SJCRH30 (cell line): Measurements from ENCODE around the gene SMIM1. TPM values are rescaled to one million over a fixed set of nuclear protein-coding genes. Genes with fewer than 3 reads are reported as not detected.

Experiments used
- DNase-seq, 2 experiments: peaks; one replicate each; pipeline ENCODE4 v3.0.0-alpha.2; 2015 to 2020
- H3K27ac ChIP-seq: fragments of 250-450 bp; sonication (Bioruptor Pico); 2 replicates; pipeline ENCODE4 v1.5.1; 2020; ENCODE audit warnings: mild to moderate bottlenecking, moderate library complexity
- H3K27me3 ChIP-seq: fragments of 250-450 bp; sonication (Bioruptor Pico); 2 replicates; pipeline ENCODE4 v1.5.1; 2020; ENCODE audit warnings: mild to moderate bottlenecking, moderate library complexity
- H3K36me3 ChIP-seq: fragments of 250-450 bp; sonication (Bioruptor Pico); 2 replicates; pipeline ENCODE4 v1.5.1; 2020; ENCODE audit warnings: mild to moderate bottlenecking, moderate library complexity
- H3K4me1 ChIP-seq: fragments of 250-450 bp; sonication (Bioruptor Pico); 2 replicates; pipeline ENCODE4 v1.5.1; 2020; ENCODE audit warnings: mild to moderate bottlenecking, moderate library complexity
- H3K4me3 ChIP-seq: fragments of 250-450 bp; sonication (Bioruptor Pico); 2 replicates; pipeline ENCODE4 v1.5.1; 2020; ENCODE audit warnings: mild to moderate bottlenecking, moderate library complexity
- H3K9me3 ChIP-seq: fragments of 250-450 bp; sonication (Bioruptor Pico); replicated peaks from 2 replicates; pipeline ENCODE4 v1.5.1; 2020; ENCODE audit warnings: mild to moderate bottlenecking, moderate library complexity
- total RNA-seq: library from RNA; depleted of rRNA; stranded (reverse); fragments of >200 nt; shearing (Covaris generic); gene quantifications from 2 replicates; pipeline ENCODE4 v1.2.3, GENCODE V29; 2014; rRNA removed

SMIM1 gene
- total RNA-seq, 1 experiment from 2014 or later, result not detected

GRCh38 chr1:3820316-3820715, 47.8 kb downstream of the SMIM1 start:
- Histone ChIP-seq H3K36me3 (peaks cover 4% of the 10 kb centered on the region; the same call in 1 of the 2 replicates), H3K9me3 (no peaks in the 10 kb centered on the region), H3K27ac (no peak overlapping the region; the same call in 1 of the 2 replicates), H3K27me3 (no peaks in the 10 kb centered on the region), H3K4me1 (no peaks in the 10 kb centered on the region), H3K4me3 (no peak overlapping the region)
- DNase-seq, result no peak

GRCh38 chr1:3821004-3821403, 48.5 kb downstream of the SMIM1 start:
- Histone ChIP-seq H3K27me3 (no peaks in the 10 kb centered on the region), H3K9me3 (no peaks in the 10 kb centered on the region), H3K27ac (peak overlapping the region; percentile 40; the same call in 1 of the 2 replicates), H3K4me3 (no peak overlapping the region), H3K4me1 (no peaks in the 10 kb centered on the region), H3K36me3 (peaks cover 4% of the 10 kb centered on the region)
- peak; percentile 32 to 57 for DNase-seq

GRCh38 chr1:3821447-3821846, 48.9 kb downstream of the SMIM1 start:
- peak; percentile 58 for DNase-seq
- Histone ChIP-seq H3K4me3 (no peak overlapping the region), H3K36me3 (peaks cover 4% of the 10 kb centered on the region), H3K4me1 (no peaks in the 10 kb centered on the region), H3K27ac (peak overlapping the region; percentile 40; the same call in 1 of the 2 replicates), H3K27me3 (no peaks in the 10 kb centered on the region), H3K9me3 (no peaks in the 10 kb centered on the region)

- H3K4me3 ChIP-seq, result no peak overlapping the region
- H3K4me1 ChIP-seq, result no peaks in the 10 kb centered on the region
- H3K27ac ChIP-seq, result peak overlapping the region; percentile 40; the same call in 1 of the 2 replicates
- H3K27me3 ChIP-seq, result no peaks in the 10 kb centered on the region
- H3K36me3 ChIP-seq, result peaks cover 5% of the 10 kb centered on the region
- no peak for DNase-seq
- no peaks in the 10 kb centered on the region for H3K9me3 ChIP-seq
Measured at GRCh38 chr1:3821908-3822307, 49.4 kb downstream of the SMIM1 start.

- Histone ChIP-seq H3K27ac (no peak overlapping the region), H3K4me3 (no peak overlapping the region), H3K4me1 (no peaks in the 10 kb centered on the region), H3K36me3 (peaks cover 5% of the 10 kb centered on the region), H3K27me3 (no peaks in the 10 kb centered on the region), H3K9me3 (no peaks in the 10 kb centered on the region)
- no peak for DNase-seq
Measured at GRCh38 chr1:3822421-3822820, 49.9 kb downstream of the SMIM1 start.

GRCh38 chr1:3824650-3825049, 52.1 kb downstream of the SMIM1 start:
- Histone ChIP-seq H3K27ac (no peak overlapping the region), H3K27me3 (no peaks in the 10 kb centered on the region), H3K4me3 (no peak overlapping the region), H3K36me3 (peaks cover 5% of the 10 kb centered on the region), H3K9me3 (no peaks in the 10 kb centered on the region), H3K4me1 (no peaks in the 10 kb centered on the region)
- DNase-seq, result no peak

- Histone ChIP-seq H3K27ac (no peak overlapping the region), H3K4me3 (no peak overlapping the region), H3K9me3 (no peaks in the 10 kb centered on the region), H3K36me3 (peaks cover 5% of the 10 kb centered on the region; the same call in 1 of the 2 replicates), H3K4me1 (no peaks in the 10 kb centered on the region), H3K27me3 (no peaks in the 10 kb centered on the region)
- DNase-seq, result no peak
Measured at GRCh38 chr1:3825356-3825755, 52.8 kb downstream of the SMIM1 start.

Other genes starting within 250 kb of the SMIM1 start
- 0.08 TPM in 1 of 2 replicates, not detected in the other for gene MEGF6, start 161.2 kb upstream of the SMIM1 start, total RNA-seq
- gene TPRG1L, start 147.7 kb upstream of the SMIM1 start, total RNA-seq, result 20.0 and 21.1 TPM in 2 replicates
- 41.6 and 47.9 TPM in 2 replicates for gene WRAP73, start 122.6 kb upstream of the SMIM1 start, total RNA-seq
- 13.1 and 14.9 TPM in 2 replicates for gene TP73, start 120.2 kb upstream of the SMIM1 start, total RNA-seq
- gene CCDC27, start 20.3 kb upstream of the SMIM1 start, total RNA-seq, result not detected in 2 replicates
- 48.7 and 51.9 TPM in 2 replicates for gene LRRC47, start 23.7 kb downstream of the SMIM1 start, total RNA-seq
- gene CEP104, start 84.5 kb downstream of the SMIM1 start, total RNA-seq, result 30.5 and 35.1 TPM in 2 replicates
- gene DFFB, start 84.7 kb downstream of the SMIM1 start, total RNA-seq, result 5.6 and 6.4 TPM in 2 replicates
- 55.0 and 59.2 TPM in 2 replicates for gene C1orf174, start 127.5 kb downstream of the SMIM1 start, total RNA-seq